Putamen (tissue), 1 donor: Measurements from ENCODE around the gene SPEF2.
"Not testable (repeated sequence)": the region's sequence is repeated elsewhere in the genome, so short reads cannot be mapped to it uniquely, and the experiment has no call there.

Experiments
- DNase-seq: peaks from one replicate; pipeline ENCODE4 v3.0.0-alpha.2; 2016; ENCODE audit warnings: low spot score

SPEF2 gene

DNA sequence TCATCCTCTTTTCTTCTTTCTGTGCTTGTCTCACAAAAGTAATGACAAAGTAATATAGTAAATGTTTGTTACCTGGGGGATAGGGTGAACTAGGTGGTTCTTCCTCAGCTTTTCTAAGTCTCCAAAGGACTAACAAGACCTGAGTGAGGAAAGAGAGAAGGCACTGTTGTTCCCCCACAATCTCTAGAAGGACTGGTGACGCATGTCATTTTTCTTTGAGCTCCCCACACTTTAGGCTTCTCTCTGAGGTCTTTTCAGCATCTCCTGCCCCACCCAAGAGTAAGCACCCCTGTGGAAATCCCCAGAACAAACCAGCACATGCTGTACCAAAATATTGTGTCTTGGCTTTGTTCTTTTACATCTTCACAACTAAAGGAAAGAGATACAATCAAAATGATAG lies 236.6 kb downstream of the SPEF2 start:
- no peak for DNase-seq

DNA sequence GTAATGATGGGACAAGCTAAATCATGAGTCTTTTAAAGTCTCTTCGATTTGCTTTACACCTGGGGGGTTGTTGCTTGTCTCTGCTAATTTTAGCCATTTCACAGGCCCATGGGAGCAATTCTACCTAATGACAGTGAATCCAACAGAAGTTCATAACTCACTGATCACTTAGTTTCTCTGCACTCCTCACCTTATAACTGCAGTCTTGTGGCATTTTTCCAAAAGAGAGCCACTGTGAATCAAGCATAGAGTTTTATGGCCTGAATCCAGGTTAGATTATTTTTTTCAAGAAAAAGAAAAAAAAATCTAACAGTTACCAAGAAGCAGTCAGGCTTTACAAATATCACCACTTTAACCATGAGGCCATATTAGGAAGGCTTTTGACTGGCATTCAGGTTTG lies 237.5 kb downstream of the SPEF2 start:
- no peak for DNase-seq

DNA sequence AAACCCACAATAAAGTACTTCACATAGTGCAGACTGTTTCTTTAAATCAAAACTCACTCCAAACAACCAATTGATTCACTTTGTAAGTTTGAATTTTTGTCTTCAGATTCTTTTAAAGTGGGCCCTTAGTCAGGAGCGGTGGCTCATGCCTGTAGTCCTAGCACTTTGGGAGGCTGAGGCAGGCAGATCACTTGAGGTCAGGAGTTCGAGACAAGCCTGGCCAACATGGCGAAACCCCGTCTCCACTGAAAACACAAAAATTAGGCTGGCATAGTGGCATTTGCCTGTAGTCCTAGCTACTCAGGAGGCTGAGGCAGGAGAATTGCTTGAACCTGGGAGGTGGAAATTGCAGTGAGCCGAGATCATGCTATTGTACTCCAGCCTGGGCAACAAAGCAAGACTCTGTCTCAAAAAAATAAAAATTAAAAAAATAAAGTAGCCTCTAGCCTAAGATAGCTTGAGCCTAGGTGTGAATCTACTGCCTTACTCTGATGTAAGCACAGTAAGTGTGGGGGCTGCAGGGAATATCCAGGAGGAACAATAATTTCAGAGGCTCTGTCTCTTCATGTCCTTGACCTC lies 238.6 kb downstream of the SPEF2 start:
- DNase-seq, result not testable (repeated sequence)

DNA sequence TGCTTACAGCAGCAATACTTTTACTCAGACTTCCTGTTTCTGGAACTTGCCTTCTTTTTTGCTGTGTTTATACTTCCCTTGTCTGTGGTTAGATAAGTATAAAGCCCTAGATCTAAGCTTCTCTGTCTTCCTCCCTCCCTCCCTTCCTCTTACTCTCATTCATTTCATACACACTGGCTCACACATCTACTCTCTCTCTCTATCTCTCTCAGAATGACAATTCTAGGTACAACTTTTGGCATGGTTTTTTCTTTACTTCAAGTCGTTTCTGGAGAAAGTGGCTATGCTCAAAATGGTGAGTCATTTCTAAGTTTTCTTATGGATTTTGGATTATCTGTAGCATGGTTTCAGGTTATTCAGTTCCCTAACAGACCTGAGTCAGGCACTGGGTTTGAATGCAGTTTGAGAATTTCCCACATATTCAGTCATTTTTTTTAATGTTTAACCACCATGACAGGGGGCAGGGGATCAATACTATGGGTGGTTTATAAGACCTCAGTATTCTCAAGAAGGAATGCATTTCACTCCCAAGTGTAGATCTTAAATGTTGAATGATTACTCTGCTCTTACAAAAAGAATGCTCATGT lies 239.2 kb downstream of the SPEF2 start, which contains the start of gene IL7R:
Gene IL7R, plus strand, starts transcription at position 127 of the 587 bp plus-strand sequence. Its CDS starts 87 bp downstream, at position 214.
- DNase-seq, result no peak

DNA sequence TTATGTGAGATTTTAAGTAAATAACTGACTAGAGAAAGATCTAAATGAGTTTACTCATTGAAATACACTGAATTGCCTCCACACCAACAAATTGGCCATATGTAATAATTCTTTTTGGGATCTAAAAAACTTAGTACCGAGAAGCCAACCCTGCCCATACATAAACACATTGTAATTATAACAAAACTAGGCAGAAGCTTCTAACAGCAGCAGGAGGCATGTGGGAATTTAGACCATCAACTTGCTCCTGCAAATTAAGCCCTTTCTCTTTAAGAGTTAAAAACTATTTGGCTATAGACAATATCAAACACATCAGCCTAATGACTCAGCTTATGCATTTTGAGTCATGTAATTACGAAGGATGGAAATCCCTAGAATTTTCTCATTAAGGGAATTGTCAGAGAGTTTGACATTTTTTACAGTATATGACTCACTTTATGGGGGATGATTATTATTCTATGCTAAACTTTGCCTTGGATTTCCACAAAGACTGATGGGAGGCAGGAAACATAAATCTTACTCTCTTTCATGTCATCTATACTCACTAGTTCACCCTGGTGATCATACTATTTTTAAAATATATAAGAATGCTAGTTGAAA lies 240.0 kb downstream of the SPEF2 start:
- peak; percentile 59 for DNase-seq

DNA sequence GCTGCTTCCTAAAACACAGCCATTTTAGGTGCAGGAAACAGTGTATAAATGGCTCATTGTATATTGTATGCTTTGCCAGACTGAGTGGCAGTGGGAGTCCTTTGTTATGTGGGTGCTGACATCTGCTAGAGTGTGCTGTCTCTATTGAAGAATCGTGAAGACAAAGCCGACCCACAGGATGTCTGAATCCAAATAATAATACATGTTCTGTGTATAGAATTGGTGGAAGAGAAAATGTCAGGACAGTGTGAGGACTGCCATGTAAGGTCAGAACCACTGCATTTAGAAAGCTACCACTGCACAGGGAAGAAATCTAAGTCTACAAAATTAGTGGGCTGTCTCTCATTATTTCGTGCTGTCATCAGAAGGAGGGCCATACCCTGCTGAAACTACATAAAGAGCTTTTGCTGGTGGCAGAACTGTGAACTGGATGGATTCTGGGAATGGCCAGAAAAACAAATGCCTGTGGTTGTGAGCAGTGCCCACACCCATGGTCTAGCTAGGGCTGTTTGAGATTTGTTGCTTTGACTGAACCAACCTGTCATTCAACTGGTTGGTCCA lies 241.5 kb downstream of the SPEF2 start:
- DNase-seq, result peak; percentile 16

DNA sequence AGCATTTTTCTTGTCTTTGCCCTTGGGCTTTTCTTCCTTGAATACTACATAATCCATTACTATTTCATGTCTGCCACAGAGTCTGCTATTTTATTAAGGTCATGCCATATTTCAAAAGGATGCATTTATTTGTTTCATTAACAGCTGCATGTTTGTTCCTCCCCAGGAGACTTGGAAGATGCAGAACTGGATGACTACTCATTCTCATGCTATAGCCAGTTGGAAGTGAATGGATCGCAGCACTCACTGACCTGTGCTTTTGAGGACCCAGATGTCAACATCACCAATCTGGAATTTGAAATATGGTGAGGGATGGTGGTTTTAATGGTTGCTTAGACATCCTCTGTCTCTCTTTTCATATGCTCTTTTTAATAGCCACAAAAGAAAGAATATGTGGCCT lies 243.0 kb downstream of the SPEF2 start:
- DNase-seq, result no peak

DNA sequence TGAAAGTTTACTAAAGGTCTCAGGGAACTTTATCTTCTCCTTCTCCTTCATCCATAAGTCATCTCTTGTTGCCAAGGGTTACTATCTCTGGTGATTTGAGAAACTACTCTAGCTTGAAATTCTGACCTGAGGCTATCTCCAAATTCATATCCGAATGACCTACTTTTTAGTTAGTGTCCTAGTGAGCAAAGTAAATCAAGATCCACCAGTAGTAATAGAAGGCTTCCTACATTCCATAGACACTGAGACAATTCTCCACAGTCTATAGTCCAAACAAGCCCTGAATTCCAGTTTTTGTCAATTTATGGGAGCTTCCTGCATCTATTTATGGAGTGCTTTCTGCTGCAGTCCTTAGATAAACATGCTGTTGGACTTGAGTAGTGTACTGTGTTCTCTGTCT lies 244.1 kb downstream of the SPEF2 start:
- DNase-seq, result no peak

DNA sequence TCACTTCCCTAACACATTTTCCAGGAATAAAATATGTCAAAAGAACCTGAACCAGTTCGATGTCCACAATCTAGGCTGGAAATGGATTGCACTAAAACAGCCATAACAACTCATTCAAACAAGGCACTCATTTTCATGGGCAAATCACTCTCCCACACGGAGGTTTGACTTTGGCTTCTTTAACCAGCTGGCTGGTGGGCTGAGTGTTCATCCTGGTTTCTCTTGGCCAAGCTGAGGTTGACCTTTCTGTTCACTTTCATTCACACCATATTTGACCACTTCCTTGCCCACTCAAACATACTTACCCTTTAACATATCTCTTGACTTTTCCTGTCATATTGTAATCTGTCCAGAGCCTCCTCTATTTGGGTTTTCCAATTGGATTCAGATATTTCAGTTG lies 244.5 kb downstream of the SPEF2 start:
- DNase-seq, result no peak

DNA sequence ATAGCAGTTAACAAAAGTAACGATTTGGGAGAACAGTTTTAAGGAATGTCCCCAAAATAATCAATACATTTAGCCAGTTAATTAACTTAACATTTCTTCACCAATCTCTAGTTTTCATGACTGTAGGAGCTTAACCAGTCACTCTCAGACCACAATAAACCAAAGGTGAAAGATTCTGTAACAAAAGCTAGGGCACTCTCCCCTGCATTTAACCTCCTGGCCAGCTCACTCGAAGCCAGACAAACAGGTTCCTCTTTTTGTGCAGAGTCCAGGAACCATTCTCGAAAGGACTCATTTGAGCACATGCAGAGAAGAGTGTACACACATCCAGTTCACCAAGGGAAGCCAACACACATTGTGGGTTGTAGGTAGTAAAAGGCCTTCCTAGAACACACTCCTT lies 245.5 kb downstream of the SPEF2 start:
- DNase-seq, result no peak
